Right lobe of liver (tissue), 6 donors: ENCODE measurements around the gene BRPF3. TPM values are rescaled to one million over a fixed set of nuclear protein-coding genes. Genes with fewer than 3 reads are reported as not detected.

Experiments
- ATAC-seq, 4 donors: fragments of 200-7000 bp; cut with Tn5 transposase; one replicate each; pipeline ENCODE4 v1.9.1; 2020; ENCODE audit warnings: mild to moderate bottlenecking in 4 of 4, moderate library complexity in 4 of 4
- DNase-seq, 3 donors: peaks; one replicate each; pipeline ENCODE4 v3.0.0-alpha.2; 2020
- H3K27ac ChIP-seq, 3 donors: fragments of 200-600 bp; one replicate each; pipeline ENCODE4 v1.8.0; 2022
- H3K27me3 ChIP-seq, 2 donors: fragments of 200-600 bp; one replicate each; pipeline ENCODE4 v1.8.0; 2022
- H3K36me3 ChIP-seq, 4 donors: fragments of 200-600 bp; sonication (generic) in 1 of 4; one replicate each; pipeline versions ENCODE4 v1.5.1 to v1.8.0; 2017 to 2022; ENCODE audit warnings: control low read depth in 1 of 4
- H3K4me1 ChIP-seq, 4 donors: fragments of 200-600 bp; sonication (generic) in 1 of 4; one replicate each; pipeline versions ENCODE4 v1.5.1 to v1.8.0; 2017 to 2022; ENCODE audit warnings: control low read depth in 1 of 4
- H3K4me3 ChIP-seq, 3 donors: fragments of 200-600 bp; one replicate each; pipeline ENCODE4 v1.8.0; 2022
- H3K9me3 ChIP-seq, 4 donors: fragments of 200-600 bp; sonication (generic) in 1 of 4; one replicate each; pipeline versions ENCODE4 v1.5.1 to v1.8.0; 2017 to 2022; ENCODE audit warnings: control low read depth in 1 of 4
- CTCF ChIP-seq, 4 donors: fragments of 200-600 bp in 3 of 4; fragments of 450-650 bp in 1 of 4; IDR thresholded peaks; one replicate each; pipeline versions ENCODE4 v1.5.1 to v1.8.0; 2016 to 2022; ENCODE audit warnings: antibody characterized with exemption in 4 of 4, mild to moderate bottlenecking in 2 of 4
- POLR2A ChIP-seq: fragments of 450-650 bp; IDR thresholded peaks from one replicate; pipeline ENCODE4 v1.6.1; 2017; ENCODE audit warnings: antibody characterized with exemption, mild to moderate bottlenecking
- WGBS: methylation state at CpG from one replicate; pipeline ENCODE4 v1.1.6; 2018; ENCODE audit warnings: low coverage, low lambda C conversion rate; ENCODE audit not compliant: insufficient coverage; ENCODE audit errors: missing lambda C conversion rate; 5-methylcytosine and 5-hydroxymethylcytosine counted together
- intact Hi-C, 2 donors: fragments of 100-400 bp; cut with DNase I; formaldehyde crosslinking; loops; one replicate each; pipeline versions ENCODE4 v1.11.2 to v1.14.1; 2022
- total RNA-seq, 6 experiments: library from RNA; depleted of rRNA in 2 of 6; stranded (reverse); fragments of >200 nt in 2 of 6; fragmentation: NEBNext Ultra II Directional in 3 of 6; extraction: Animal tissue kit (Norgen Biotek cat#: 25700) in 3 of 6; gene quantifications; one replicate each; pipeline versions ENCODE4 v1.1.0 to v1.2.4, GENCODE V29; 2016 to 2023
- donor health status: DM: no; HTN: yes; CAD: no.
- donor health status: DM: no; HTN: no; CAD: no.
- donor health status: DM: no; HTN: no; CAD: no.
- donor health status: DM: no; HTN: yes; CAD: no.
- donor health status: DM: no; HTN: yes; CAD: no.

The BRPF3 gene
- total RNA-seq, 6 experiments from 2014 or later, result 14.2 to 20.8 (median 18.6) TPM

GRCh38 chr6:36154286-36154685, 42.3 kb upstream of the BRPF3 start:
- DNase-seq, result no peak
- 83% methylated on average over 2 of the region's 2 CpGs for WGBS
- no peak for ATAC-seq
- H3K36me3 ChIP-seq, result no peaks in the 10 kb centered on the region
- no peaks in the 10 kb centered on the region for H3K27me3 ChIP-seq
- no peaks in the 10 kb centered on the region for H3K9me3 ChIP-seq
- intact Hi-C loops, result no loop called here
- no peak overlapping the region for H3K27ac ChIP-seq
- TF ChIP-seq POLR2A (no peak), CTCF (IDR thresholded peaks at IDR 0.05) (no peak)
- no peak overlapping the region for H3K4me3 ChIP-seq
- peaks cover 0 to 12% (median 0%) of the 10 kb centered on the region in 4 donors for H3K4me1 ChIP-seq

GRCh38 chr6:36155662-36156061, 40.9 kb upstream of the BRPF3 start:
- DNase-seq, result no peak
- Histone ChIP-seq H3K4me3 (no peak overlapping the region), H3K27me3 (no peaks in the 10 kb centered on the region), H3K4me1 (no peaks in the 10 kb centered on the region), H3K36me3 (no peaks in the 10 kb centered on the region), H3K27ac (no peak overlapping the region), H3K9me3 (no peaks in the 10 kb centered on the region)
- no peak for TF ChIP-seq POLR2A
- TF ChIP-seq CTCF (IDR thresholded peaks at IDR 0.05), result no peak
- ATAC-seq, result no peak
- intact Hi-C loops, result no loop called here
- 97% methylated on average over 2 of the region's 2 CpGs for WGBS

GRCh38 chr6:36160147-36160760, 36.3 kb upstream of the BRPF3 start:
- WGBS, result 84% methylated on average over 2 of the region's 4 CpGs
- DNase-seq (no peak), ATAC-seq (no peak)
- no peaks in the 10 kb centered on the region for H3K4me1 ChIP-seq
- no peak overlapping the region for H3K27ac ChIP-seq
- no peaks in the 10 kb centered on the region for H3K36me3 ChIP-seq
- H3K27me3 ChIP-seq, result no peaks in the 10 kb centered on the region
- no peak for TF ChIP-seq POLR2A
- no peak for TF ChIP-seq CTCF (IDR thresholded peaks at IDR 0.05)
- H3K9me3 ChIP-seq, result no peaks in the 10 kb centered on the region
- no peak overlapping the region for H3K4me3 ChIP-seq
- intact Hi-C loops, result no loop called here

GRCh38 chr6:36169023-36170007, 27.2 kb upstream of the BRPF3 start:
- Histone ChIP-seq H3K9me3 (no peaks in the 10 kb centered on the region), H3K27ac (no peak overlapping the region), H3K4me3 (no peak overlapping the region), H3K36me3 (no peaks in the 10 kb centered on the region), H3K4me1 (no peaks in the 10 kb centered on the region), H3K27me3 (no peaks in the 10 kb centered on the region)
- DNase-seq, result no peak
- no peak for ATAC-seq
- WGBS, result 91% methylated on average over 2 of the region's 2 CpGs
- TF ChIP-seq CTCF (IDR thresholded peaks at IDR 0.05) (no peak), POLR2A (no peak)
- intact Hi-C loops, result no loop called here
